ENCODE data around the gene NTM.

DNA sequence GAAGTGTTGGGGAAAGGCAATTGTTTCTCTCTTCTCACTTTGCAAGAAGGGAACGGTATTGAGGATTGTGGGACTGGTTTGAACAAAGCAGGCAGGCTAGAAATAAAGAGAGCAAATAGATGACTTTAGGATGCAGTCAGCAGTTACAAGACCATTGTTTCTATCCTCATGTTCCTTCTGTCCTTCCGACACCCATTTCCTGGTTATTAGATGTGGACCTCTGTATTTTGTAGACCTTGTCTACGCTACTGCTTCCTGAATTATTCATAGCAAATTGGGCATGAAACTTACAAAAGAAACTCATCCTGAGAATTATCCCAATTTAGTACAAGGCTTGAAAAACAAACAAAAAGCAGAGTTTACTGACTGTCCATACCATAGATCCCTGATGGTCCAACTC, 656.3 kb downstream of the NTM start:
- TF ChIP-seq, protein P1, sequence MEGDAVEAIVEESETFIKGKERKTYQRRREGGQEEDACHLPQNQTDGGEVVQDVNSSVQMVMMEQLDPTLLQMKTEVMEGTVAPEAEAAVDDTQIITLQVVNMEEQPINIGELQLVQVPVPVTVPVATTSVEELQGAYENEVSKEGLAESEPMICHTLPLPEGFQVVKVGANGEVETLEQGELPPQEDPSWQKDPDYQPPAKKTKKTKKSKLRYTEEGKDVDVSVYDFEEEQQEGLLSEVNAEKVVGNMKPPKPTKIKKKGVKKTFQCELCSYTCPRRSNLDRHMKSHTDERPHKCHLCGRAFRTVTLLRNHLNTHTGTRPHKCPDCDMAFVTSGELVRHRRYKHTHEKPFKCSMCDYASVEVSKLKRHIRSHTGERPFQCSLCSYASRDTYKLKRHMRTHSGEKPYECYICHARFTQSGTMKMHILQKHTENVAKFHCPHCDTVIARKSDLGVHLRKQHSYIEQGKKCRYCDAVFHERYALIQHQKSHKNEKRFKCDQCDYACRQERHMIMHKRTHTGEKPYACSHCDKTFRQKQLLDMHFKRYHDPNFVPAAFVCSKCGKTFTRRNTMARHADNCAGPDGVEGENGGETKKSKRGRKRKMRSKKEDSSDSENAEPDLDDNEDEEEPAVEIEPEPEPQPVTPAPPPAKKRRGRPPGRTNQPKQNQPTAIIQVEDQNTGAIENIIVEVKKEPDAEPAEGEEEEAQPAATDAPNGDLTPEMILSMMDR (IDR thresholded peaks at IDR 0.05; ENCODE audit: low read depth, low read length, poor library complexity, severe bottlenecking): no peak
- no peak for TF ChIP-seq EZH2phosphoT487 (IDR thresholded peaks at IDR 0.05; ENCODE audit: borderline replicate concordance, low read length)
